Hippocampal formation (tissue), 2 donors: ENCODE measurements around the gene DCBLD1.
"Not testable (repeated sequence)": the region's sequence is repeated elsewhere in the genome, so short reads cannot be mapped to it uniquely, and the experiment has no call there.

ENCODE experiments used
- DNase-seq, 2 donors: peaks; one replicate each; lab custom pipeline; 2025; lab: John Stamatoyannopoulos, UW

Gene DCBLD1

DNA sequence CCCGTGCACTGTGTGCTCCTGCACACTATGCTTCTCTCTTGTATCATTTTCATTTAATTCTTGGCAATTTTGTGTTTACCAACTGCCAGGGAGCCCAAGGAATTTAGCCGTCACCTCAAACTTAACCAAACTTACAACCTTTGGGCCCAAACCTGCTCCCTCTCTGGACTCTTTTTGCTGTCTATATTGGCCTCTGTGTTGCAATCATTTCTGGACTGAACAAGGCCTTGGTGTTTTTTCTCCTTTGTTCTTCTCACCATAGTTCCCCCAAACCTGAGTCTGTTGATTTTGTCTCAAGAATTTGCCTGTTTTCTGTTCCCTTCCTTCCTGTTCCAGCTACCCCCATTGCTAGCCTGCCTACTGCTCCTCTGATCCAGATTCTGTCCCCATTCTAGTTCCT is 19.2 kb downstream of the DCBLD1 start:
- DNase-seq = no peak

DNA sequence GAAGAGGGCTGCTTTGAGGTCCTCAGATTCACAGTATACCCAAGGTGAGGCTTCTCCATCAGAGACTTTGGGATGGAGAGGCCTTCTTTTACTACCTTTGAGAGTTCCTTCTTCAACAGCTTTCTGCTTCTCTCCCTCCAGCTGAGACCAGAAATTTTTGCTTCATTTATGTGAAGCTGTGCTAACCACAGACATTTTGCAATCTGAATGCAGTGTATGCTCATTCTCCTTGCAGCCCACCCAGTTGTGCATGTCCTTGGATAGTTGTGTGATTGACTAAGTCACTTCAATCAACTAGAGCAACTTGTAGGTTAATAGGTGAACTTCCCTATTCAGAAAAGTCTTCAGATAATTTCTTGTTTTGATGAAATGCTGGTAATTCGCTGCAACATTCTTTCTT is 20.1 kb downstream of the DCBLD1 start:
- no peak for DNase-seq

DNA sequence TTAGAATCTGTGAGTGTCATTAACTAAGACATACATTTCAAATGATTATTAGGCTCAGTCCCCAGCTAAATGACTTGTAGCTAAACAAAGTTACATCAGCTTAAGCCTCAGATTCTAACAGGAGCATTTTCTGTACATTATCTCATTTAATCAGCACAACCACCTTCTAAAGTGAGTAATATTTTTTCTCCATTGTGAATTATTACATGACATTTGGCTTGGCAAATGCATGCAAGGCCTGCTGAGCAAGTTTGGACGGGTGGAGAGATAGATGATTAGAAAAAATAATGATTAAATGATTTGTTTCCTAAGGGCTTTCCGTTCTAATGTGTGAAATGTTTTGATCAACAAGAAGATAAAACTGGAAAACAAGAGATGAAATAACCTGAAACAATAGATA is 20.7 kb downstream of the DCBLD1 start:
- no peak for DNase-seq

DNA sequence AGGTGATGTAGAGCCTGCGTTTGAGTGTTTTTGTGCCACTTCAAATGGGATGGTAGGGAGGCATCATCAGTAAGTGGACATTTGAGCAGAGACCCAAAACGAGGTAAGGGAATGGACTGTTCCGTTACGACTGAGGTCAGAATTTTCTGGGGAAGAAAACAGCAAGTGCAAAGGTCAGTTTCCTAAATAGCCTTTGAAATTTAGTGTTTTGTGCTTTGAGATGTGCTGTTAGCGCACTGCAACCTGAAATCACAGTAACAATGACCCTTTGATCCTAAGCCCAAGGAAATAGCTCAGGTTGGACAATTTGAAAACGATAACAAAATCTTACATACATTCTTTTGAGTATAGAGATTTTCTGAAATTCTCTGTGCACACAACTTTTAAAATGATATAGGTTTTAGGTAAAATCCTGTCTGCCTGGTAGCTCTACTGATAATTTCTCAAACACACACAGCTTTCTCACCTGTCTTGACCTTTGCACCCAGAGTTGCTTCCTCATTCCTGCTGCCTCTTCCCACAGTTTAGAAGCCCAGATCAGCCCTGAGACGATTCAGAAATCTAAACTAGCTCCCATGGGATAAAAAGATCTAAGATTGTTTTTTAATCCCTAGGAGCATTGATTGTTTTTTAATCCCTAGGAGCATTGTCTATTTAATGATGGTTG is 22.1 kb downstream of the DCBLD1 start:
- DNase-seq = no peak

DNA sequence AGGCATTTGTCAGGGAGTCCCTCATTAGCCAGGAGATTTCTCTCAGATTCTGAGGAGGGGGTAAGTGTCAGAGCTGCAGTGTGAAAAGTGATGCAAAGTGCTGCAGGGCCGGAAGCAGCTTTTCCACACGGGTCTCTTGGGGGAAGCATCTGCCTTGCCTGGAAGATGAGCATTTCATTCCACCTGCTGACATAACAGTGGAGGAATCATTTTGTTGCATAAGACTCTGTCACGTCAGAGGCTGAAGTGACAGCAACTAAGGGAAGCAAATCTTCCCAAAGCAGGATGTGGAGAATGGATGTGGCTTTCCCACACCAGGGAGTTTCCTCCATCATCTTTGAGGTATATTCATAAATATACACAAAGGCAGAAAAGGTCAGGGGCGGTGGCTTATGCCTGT is 22.8 kb downstream of the DCBLD1 start:
- no peak for DNase-seq

DNA sequence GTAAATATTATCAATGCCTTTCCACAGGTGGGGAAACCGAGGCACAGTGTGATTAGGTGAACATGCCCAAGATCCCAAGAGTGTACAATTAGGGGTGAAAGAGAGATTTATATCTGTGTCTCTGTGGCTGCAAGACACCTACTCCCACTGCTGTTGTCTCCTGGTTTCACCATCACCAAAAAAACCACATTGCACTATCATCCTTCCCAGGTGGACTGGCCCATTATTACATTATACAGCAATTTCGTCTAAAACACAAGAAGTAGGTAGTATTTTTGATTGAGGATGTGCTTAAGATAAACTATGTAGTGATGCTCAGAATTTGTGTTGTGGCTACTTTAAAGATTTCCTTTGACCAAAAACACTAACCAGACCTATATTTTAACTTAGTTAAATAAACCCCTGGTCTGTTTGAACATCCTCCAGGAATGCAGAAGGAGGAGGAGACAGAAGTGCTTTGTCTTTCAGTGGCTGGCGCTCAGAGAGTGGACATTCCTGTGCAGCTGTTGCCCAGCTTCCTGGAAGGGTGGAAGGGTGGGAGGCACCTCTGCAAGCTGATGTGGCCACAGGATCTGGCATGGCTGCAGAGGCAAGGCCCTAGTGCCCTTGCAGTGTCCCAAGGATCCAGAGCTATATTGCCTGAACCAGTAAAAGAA is 23.8 kb downstream of the DCBLD1 start:
- no peak for DNase-seq

DNA sequence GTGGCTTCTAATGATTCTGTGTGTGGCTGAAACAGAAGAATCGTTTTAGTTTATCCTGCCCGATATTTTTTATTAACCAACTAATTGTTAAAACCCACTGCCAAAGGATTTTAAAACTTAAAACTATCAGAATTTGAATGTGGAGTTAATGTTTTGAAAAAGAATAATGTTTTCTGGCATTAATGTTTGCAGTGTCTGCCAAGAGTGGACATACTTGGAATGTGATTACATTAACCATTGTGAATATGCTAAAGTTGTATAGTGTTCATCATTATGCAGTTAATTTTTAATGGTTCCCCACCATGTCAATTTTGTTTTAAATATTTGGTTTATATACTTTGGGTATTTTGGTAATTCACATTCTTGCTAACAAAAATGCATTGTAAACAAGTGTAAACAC is 24.4 kb downstream of the DCBLD1 start:
- DNase-seq = no peak

DNA sequence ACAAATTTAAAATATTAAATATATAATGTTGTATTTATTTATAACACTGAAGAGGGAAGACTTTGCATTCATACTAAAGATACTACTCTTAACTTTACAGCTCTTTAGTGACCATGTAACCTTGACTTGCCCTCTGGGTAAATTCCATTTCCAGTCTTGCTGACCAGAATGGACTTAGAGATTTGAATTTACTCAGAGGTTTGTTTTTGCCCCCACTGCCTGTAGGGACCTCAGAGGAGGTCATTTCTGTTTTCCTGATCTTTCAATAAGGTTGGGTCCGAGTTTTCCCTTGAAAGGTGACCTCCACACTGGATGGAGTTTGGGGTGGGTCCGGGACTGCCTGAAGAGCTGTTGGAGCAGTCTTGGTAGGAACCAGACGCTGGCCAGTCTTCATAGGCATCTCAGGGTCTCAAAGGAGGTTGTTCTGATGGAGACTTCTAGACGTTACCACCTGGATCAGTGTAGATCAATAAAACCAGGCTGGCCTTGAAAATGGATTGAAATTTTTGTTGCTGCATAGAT is 26.0 kb downstream of the DCBLD1 start:
- no peak for DNase-seq

DNA sequence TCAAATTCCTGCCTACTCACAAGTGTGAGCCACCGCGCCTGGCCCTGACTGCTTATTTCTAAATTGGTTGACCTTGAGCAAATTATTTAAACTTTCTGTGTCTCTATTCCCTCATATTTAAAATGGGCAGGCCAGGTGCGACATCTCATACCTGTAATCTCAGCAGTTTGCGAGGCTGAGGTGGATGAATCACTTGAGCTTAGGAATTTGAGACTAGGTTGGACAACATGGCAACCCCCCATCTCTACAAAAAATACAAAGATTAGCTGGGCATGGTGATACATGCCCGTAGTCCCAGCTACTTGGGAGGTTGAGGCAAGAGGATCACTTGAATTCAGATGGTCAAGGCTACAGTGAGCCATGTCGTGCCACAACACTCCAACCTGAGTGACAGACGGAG is 26.5 kb downstream of the DCBLD1 start:
- no peak for DNase-seq

DNA sequence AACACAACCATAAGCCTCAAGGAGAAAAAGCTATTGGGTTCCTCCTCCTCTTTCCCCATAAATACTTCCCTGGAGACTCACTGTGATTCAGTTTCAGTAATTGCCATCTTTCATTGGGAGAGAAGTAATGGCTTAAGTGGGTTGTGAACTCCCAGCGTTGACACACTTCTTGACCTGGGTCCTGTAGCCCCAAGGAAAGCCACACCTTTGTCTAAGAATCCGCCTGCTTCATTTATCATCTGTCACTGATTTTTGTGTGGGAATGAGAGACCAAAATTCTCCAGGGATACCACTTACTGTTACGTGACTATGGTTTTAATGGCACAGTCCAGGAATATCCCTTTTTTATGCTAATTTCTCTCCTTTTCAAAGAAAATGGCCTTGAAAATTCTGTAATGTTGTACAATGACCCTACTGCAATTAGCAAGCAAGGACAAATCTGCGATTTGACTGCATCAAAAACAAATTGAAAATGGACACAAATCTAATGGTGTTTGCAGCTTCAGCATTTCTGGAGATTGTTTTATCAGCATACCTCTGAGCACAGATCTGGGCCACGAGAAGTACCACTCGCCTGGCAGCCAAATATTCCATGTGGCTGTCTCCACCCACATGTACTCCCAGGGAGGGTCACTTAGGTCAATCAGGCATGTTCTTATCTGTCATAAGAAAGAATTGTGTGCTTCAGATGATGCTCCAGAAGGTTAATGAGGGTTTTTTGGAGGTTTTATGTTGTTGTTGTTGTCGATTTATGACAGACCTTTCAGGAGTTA is 29.8 kb downstream of the DCBLD1 start:
- DNase-seq = no peak

DNA sequence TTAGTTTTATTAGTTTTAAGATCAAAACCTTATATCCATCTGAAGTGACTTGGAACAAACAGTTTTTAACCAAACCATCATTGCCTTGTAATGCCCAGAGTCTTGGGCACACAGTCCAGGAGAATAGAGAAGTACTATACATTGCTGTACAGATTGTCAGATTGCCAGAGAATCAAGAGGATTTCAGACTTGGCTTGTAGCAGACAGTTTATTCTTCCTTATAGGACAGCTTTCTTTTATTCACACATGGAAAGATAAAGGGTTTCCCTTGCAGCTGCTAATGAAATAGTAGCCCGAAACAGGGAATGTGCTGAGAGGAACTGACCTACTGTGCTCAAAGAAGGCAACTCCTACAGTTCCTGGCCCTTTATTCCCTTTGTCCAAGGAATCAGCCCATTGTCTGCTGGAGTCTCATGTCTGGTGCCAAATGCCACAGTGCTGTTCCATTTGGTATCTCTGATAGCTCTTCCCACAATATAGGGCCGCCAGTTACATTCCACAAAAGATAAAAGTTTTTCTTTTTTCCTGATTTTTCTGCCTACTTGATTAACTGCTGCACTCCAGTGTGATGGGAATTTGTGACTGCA is 30.6 kb downstream of the DCBLD1 start:
- no peak for DNase-seq

DNA sequence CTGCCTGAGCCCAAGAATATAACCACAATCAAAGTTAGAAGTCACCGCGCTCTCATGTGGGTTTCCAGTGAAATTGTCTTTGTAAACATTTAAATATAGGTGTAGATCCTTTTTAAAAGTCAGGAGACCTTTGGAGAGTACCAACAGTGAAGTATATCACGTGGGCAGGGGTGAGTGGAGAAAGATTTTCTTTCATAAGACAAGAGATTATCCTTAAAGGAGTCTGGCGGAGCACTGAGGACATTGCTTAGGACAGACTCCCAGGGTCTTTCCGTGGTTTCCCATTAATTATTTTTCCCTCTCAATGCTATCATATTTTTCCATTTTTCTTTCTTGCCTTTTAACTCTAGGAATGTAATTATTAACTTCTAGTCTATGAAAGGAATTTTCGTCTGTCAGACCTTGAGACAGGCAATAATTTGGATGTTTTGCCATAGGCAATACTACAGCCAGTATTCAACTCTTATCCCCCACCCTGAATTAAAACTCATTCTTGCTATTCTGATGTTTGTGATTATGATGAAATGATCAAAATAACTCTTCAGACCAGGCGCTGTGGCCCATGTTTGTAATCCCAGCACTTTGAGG is 31.4 kb downstream of the DCBLD1 start:
- no peak for DNase-seq

DNA sequence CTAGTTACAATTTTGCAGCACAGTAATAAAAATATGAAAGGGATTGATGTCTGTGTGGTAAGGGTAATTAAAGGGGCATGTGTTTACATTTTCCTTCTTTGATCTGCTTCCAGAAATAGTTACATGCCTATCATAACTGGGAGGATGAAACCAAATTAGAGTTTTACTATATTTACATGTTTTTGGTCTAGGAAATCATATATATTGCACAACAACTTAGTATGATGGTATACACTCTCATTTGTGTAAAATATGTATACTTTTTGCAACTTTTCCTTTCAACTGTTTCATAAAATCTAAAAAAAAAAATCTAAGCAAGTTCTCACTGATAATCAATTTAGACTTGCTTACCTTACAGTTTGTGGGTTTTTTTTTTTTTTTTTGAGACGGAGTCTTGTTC is 32.2 kb downstream of the DCBLD1 start:
- no peak for DNase-seq

DNA sequence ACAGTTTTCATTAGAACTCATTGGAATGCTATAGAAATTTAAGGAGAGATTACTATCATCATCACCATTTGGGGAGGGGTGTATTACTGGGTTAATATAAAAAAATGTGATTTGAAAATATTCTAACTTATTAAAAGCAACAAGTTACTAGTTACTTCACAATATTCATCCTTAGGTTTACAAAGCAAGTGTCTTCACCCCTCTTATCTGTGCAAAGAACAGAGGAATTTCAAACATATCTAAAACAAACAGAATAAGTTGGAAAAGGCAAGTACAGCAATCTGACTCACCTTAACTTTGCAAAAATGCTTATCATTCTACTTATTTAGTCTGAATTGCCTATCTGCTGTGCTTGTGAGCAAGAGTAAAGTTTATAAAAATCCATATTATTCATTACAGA is 32.9 kb downstream of the DCBLD1 start:
- DNase-seq = no peak

DNA sequence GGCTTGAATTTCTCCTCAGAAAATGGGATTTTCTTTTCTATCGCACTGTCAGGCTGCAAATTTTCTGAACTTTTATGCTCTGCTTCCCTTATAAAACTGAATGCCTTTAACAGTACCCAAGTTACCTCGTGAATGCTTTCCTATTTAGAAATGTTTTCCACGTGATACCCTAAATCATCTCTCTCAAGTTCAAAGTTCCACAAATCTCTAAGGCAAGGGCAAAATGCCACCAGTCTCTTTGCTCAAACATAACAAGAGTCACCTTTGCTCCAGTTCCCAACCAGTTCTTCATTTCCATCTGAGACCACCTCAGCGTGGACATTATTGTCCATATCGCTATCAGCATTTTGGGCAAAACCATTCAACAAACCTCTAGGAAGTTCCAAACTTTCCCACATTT is 35.5 kb downstream of the DCBLD1 start:
- not testable (repeated sequence) for DNase-seq

DNA sequence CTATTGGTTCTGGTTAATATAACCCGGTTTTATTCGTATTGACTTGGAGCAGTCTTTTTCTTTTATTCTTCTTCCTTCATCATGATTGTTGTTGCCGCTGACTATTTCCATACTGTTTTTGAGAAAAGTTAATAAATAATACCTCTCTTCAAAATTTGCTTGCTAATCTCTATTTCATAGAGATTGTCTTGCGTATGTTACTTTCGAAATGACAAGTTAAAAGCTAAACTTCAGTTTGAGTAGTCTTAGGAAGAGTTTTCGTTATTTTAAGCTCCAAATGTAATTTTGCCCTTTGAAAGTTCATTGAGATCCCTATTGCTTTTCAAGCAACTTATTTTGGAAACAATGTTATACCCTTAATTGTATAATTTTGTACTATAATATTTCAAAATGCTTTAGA is 36.4 kb downstream of the DCBLD1 start:
- DNase-seq = no peak

DNA sequence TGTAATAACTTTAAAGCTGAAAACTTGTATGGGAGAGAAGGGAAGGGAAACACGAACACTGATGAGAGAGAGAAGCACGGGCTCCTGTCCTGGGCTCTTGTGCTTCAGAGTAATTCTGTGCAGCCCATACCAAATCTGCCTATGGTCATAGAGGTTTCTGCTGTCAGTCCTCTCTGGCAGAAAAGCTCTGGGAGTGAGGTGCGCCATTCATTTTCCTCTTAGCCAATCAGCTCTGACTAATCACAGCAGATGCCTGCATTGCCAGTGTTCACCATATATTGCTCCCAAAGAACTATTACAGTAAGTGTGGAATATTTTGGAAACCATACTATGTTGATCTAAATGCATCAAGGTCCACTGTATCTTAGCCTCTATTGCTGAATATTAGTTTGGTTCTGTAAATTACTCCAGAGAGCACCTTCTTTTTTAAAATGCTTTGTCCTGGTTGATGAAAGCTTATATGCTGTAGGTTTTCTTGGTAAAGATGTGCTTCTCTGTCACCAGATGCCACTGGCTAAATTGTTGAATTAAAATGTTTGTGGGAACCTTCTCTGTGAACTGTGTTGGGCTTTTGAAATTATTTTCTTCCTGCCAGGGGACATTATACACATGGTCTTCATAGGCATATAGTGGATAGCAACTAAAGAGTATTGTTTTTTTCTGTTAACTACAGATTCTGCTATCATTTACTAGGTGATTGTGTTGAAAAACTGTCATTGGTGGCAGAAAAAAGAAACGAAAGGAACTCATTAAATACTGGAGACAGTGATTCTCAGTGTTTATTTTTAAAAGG is 38.3 kb downstream of the DCBLD1 start:
- DNase-seq = no peak

DNA sequence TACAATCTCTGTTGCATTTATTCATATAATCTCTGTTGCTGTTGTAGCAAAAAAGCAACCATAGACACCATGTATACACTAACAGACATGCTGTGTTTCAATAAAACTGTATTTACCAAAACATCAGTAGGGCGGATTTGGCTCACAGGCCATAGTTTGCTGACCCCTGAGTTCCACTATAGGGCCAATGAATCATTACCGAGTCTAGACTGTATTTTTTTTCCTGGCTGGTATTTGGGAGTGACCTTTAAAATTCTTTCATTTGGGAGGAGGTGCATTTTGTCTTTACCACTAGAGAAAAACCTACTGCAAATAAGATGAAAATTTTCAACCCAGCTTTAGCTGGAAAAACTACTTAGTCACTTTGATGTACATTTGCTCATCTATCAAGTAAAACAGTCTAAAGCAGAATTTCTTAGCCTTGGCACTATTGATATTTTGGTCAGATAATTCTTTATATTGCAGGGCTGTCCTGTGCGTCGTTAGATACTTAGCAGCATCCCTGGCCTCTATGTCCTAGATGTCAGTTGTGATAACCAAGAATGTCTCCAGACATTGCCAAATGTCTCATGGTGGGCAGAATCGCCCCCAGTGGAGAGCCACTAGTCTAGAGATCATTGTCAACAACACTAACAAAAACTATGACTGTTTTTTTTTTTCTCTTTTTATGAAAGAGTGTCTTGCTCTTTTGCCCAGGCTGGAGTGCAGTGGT is 39.5 kb downstream of the DCBLD1 start:
- DNase-seq = no peak

DNA sequence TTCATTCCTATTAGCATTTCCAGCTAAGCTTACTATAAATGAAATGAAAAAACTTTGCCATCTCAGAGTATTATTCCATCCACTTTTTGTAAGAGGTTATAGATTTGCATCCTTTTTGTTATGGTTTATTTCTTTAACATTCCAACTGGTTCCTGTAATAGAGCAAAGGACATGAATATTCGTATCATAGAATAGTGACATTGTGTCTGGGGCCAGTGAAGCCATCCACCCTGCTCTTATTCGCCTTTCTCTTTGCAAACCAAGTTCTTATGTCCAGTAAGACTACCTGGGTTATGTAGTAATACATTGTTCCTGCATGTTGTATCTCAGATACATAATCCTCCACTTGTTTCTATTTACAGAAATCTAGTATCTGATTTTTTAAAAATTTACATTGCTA is 43.1 kb downstream of the DCBLD1 start:
- DNase-seq = no peak

DNA sequence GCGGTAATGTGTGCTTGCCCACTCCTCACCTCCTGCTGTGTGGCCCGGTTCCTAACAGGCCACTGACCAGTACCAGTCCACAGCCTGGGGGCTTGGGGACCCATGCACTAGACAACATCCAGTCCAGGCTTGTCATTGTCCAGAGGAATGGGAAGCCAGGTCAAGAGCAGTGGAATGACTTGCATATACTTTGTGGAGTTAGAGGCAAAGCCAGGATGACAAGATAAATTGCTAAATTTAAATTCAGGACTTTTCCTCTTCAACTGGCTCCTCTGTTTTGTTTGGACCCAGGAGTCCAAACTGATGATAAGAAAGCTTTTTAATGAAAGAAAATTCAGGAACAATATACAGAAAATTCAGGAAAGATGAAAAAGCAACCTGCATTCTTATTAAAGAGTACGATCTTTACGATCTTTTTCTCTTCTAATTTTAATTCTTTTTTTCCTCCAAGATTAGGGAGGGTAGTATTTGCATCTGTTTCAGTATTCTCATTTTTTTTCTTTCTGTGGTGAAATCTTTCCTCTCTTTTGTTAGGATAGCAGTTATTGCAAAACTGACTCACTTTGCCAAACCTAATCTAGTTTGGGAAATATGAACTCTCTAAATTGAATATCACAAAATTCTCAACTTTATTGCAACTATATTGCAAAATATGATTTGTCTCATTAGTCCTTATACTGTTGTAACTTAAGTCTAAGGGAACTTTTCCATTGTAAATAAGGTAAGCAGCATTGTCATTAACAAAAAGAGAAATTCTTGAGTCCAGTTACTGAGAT is 48.2 kb downstream of the DCBLD1 start:
- no peak for DNase-seq
